GM13977 (cell line): ENCODE measurements around the gene NSFL1C.
A peak's percentile ranks its signal among the peaks of the same experiment; 100 is the strongest.

Source experiments
- DNase-seq: peaks from one replicate; pipeline ENCODE4 v3.0.0; 2012; ENCODE audit warnings: low spot score
- CTCF ChIP-seq: IDR thresholded peaks from 2 replicates; pipeline ENCODE4 v1.5.1; 2012; ENCODE audit warnings: mild to moderate bottlenecking, control low read depth; ENCODE audit not compliant: insufficient read depth; ENCODE audit errors: extremely low read depth, missing control alignments
- in situ Hi-C: fragments of 300-500 bp; cut with MboI; formaldehyde crosslinking; loops from one replicate; pipeline ENCODE4 v1.12.0; 2022; ENCODE audit warnings: low sequenced_read_pairs, low pct_unique_long_range_greater_than_20kb, mixed read lengths, inconsistent platforms; ENCODE audit not compliant: unreplicated experiment

Gene NSFL1C

DNA sequence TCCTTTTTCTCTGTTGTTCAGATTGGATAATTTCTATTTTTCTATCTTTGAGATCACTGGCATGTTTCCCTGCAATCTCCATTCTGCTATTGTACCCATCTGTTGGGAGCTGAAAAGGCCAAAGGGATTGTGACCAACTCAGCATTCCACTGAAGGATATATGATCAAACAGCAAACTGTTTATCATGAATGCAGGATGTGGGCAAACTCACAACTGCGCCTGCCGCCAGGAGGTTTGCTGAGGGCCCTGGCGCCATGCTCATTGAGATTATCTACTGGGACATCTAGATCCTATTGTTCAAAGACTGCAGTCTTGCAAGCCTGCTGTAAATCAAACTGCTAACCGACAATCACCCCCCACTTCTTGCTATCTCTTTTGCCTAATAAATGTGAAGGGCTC, 69.9 kb downstream of the NSFL1C start:
- in situ Hi-C loops: no loop called here

GRCh38 chr20:1396264-1396663, 70.4 kb downstream of the NSFL1C start:
- TF ChIP-seq CTCF: no peak
- no peak for DNase-seq
- in situ Hi-C loops: no loop called here

More for the DNA sequence above, 69.9 kb downstream of the NSFL1C start:
- TF ChIP-seq CTCF: no peak
- no peak for DNase-seq

GRCh38 chr20:1394686-1395085, 72.0 kb downstream of the NSFL1C start:
- no peak for TF ChIP-seq CTCF
- in situ Hi-C loops: no loop called here
- no peak for DNase-seq

DNA sequence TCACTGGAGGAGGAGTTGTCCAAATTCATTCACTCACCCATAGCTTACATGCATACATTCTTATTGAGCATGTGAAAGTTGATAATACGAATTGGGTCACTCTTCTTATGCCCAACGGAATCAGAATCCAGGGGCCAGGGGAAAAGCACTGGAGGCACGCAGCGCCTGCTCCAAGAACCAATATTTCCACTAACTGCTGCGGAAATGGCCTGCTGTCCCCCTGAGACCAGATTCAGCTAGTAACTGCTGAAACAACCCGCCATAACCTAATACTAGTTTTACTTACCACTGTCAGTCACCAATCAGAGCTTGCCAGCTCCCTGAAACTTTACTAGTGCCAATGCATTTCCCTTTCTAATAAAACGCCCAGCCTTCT, 73.2 kb downstream of the NSFL1C start:
- in situ Hi-C loops: no loop called here
- DNase-seq: no peak
- TF ChIP-seq CTCF: no peak

GRCh38 chr20:1392693-1393506, 73.7 kb downstream of the NSFL1C start, which contains the start of gene FKBP1A:
Gene FKBP1A (minus strand): TSS chr20:1393054. CDS start chr20:1392998, 56 bp downstream.
- in situ Hi-C loops: no loop called here
- peak; percentile 92 for DNase-seq
- peak; percentile 29 for TF ChIP-seq CTCF

- no peak for TF ChIP-seq CTCF
- no peak for DNase-seq
- in situ Hi-C loops: no loop called here
Observed at GRCh38 chr20:1392443-1392692, 74.3 kb downstream of the NSFL1C start.
